ENCODE measurements around the gene SIRT7. TPM values are rescaled to one million over a fixed set of nuclear protein-coding genes. Genes with fewer than 3 reads are reported as not detected.

The SIRT7 gene
- total RNA-seq, 3 donors from 2014 or later = 50.1 to 83.5 (median 73.7) TPM

- DNase-seq = no peak
- intact Hi-C loops (cut with DNase I, micrococcal nuclease) = no loop called here
- ATAC-seq = peak; percentile 18
- Histone ChIP-seq H3K9me3 (no peaks in the 10 kb centered on the region), H3K4me1 (ENCODE audit: low read depth) (peaks cover 12% of the 10 kb centered on the region), H3K36me3 (ENCODE audit: low read depth) (peaks cover 9% of the 10 kb centered on the region), H3K4me3 (peak overlapping the region; percentile 70)
- TF ChIP-seq CTCF (IDR thresholded peaks at IDR 0.05) = no peak
Observed at GRCh38 chr17:81910840-81911276, 7.1 kb downstream of the SIRT7 start.

GRCh38 chr17:81909966-81910839, 7.8 kb downstream of the SIRT7 start:
- Histone ChIP-seq H3K4me3 (peak overlapping the region; percentile 70), H3K36me3 (ENCODE audit: low read depth) (peaks cover 9% of the 10 kb centered on the region), H3K9me3 (no peaks in the 10 kb centered on the region), H3K4me1 (ENCODE audit: low read depth) (peaks cover 12% of the 10 kb centered on the region)
- no peak for TF ChIP-seq CTCF (IDR thresholded peaks at IDR 0.05)
- DNase-seq (peak in 2 of 3 donors; percentile 52 to 66), ATAC-seq (peak; percentile 55)
- intact Hi-C loops (cut with DNase I, micrococcal nuclease) = no loop called here

GRCh38 chr17:81909231-81909630, 8.7 kb downstream of the SIRT7 start:
- TF ChIP-seq CTCF (IDR thresholded peaks at IDR 0.05) = no peak
- no peak overlapping the region for H3K4me3 ChIP-seq

GRCh38 chr17:81908793-81909192, 9.2 kb downstream of the SIRT7 start:
- H3K4me1 ChIP-seq (ENCODE audit: low read depth) = peaks cover 12% of the 10 kb centered on the region

More at GRCh38 chr17:81909231-81909630, 8.7 kb downstream of the SIRT7 start:
- ATAC-seq (no peak), DNase-seq (peak in 1 of 3 donors; percentile 56)
- intact Hi-C loops (cut with DNase I, micrococcal nuclease) = no loop called here
- peaks cover 12% of the 10 kb centered on the region for H3K4me1 ChIP-seq (ENCODE audit: low read depth)
- peaks cover 4% of the 10 kb centered on the region for H3K36me3 ChIP-seq (ENCODE audit: low read depth)
- no peaks in the 10 kb centered on the region for H3K9me3 ChIP-seq

More at GRCh38 chr17:81908793-81909192, 9.2 kb downstream of the SIRT7 start:
- no peak overlapping the region for H3K4me3 ChIP-seq
- no peaks in the 10 kb centered on the region for H3K36me3 ChIP-seq (ENCODE audit: low read depth)
- DNase-seq = peak in 1 of 3 donors; percentile 49
- ATAC-seq = no peak
- intact Hi-C loops (cut with DNase I, micrococcal nuclease) = no loop called here
- H3K9me3 ChIP-seq = no peaks in the 10 kb centered on the region
- no peak for TF ChIP-seq CTCF (IDR thresholded peaks at IDR 0.05)

All from mucosa of descending colon (tissue), 3 donors.